ENCODE results near the gene RPL38.

Gene RPL38

GRCh38 chr17:74228306-74228978, 25.0 kb downstream of the RPL38 start:
- no peak for DNase-seq

- no peak for DNase-seq
These were observed 27.4 kb downstream of the RPL38 start for GRCh38 chr17:74230896-74231295.

GRCh38 chr17:74231928-74232907, 28.7 kb downstream of the RPL38 start:
- DNase-seq: no peak

- DNase-seq: no peak
These were observed 30.5 kb downstream of the RPL38 start for GRCh38 chr17:74233937-74234336.

GRCh38 chr17:74234486-74234885, 31.0 kb downstream of the RPL38 start:
- no peak for DNase-seq

- DNase-seq: no peak
These were observed 31.6 kb downstream of the RPL38 start for GRCh38 chr17:74235040-74235581.

GRCh38 chr17:74235911-74236371, 32.5 kb downstream of the RPL38 start:
- DNase-seq: no peak

- DNase-seq: no peak
These were observed 33.8 kb downstream of the RPL38 start for GRCh38 chr17:74237321-74237720.

- DNase-seq: no peak
These were observed 35.7 kb downstream of the RPL38 start for GRCh38 chr17:74239172-74239571.

GRCh38 chr17:74240618-74241205, 37.2 kb downstream of the RPL38 start:
- DNase-seq: no peak

- no peak for DNase-seq
These were observed 38.0 kb downstream of the RPL38 start for GRCh38 chr17:74241431-74241830.

GRCh38 chr17:74241847-74242246, 38.4 kb downstream of the RPL38 start:
- no peak for DNase-seq

GRCh38 chr17:74243013-74243755, 39.7 kb downstream of the RPL38 start:
- DNase-seq: no peak

GRCh38 chr17:74244128-74244527, 40.6 kb downstream of the RPL38 start:
- DNase-seq: no peak

GRCh38 chr17:74244548-74244947, 41.1 kb downstream of the RPL38 start:
- DNase-seq: no peak

GRCh38 chr17:74245145-74245831, 41.8 kb downstream of the RPL38 start:
- DNase-seq: no peak

- DNase-seq: no peak
These were observed 42.4 kb downstream of the RPL38 start for GRCh38 chr17:74245871-74246270.

GRCh38 chr17:74249590-74250270, 46.3 kb downstream of the RPL38 start:
- DNase-seq: no peak

GRCh38 chr17:74250324-74250995, 47.0 kb downstream of the RPL38 start:
- DNase-seq: no peak

- no peak for DNase-seq
These were observed 47.6 kb downstream of the RPL38 start for GRCh38 chr17:74251051-74251450.

GRCh38 chr17:74251569-74251968, 48.1 kb downstream of the RPL38 start:
- DNase-seq: no peak

All from NCI-H187 treated with DMSO at 0.1 percent for 48 hours (cell line).